ENCODE measurements around the gene OSBPL6. TPM values are rescaled to one million over a fixed set of nuclear protein-coding genes. Genes with fewer than 3 reads are reported as not detected.

OSBPL6 gene
- total RNA-seq, 1 donor from 2014 or later: 6.4 TPM

- TF ChIP-seq, protein P1, sequence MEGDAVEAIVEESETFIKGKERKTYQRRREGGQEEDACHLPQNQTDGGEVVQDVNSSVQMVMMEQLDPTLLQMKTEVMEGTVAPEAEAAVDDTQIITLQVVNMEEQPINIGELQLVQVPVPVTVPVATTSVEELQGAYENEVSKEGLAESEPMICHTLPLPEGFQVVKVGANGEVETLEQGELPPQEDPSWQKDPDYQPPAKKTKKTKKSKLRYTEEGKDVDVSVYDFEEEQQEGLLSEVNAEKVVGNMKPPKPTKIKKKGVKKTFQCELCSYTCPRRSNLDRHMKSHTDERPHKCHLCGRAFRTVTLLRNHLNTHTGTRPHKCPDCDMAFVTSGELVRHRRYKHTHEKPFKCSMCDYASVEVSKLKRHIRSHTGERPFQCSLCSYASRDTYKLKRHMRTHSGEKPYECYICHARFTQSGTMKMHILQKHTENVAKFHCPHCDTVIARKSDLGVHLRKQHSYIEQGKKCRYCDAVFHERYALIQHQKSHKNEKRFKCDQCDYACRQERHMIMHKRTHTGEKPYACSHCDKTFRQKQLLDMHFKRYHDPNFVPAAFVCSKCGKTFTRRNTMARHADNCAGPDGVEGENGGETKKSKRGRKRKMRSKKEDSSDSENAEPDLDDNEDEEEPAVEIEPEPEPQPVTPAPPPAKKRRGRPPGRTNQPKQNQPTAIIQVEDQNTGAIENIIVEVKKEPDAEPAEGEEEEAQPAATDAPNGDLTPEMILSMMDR (IDR thresholded peaks at IDR 0.05; ENCODE audit: borderline replicate concordance): no peak
These were observed 14.0 kb downstream of the OSBPL6 start for GRCh38 chr2:178208336-178208735.

GRCh38 chr2:178208817-178209216 is 14.5 kb downstream of the OSBPL6 start:
- H3K36me3 ChIP-seq: no peaks in the 10 kb centered on the region
- no peaks in the 10 kb centered on the region for H3K27me3 ChIP-seq (ENCODE audit: low read depth)
- no peaks in the 10 kb centered on the region for H3K9me3 ChIP-seq (replicated peaks)
- no peak overlapping the region for H3K4me3 ChIP-seq
- DNase-seq: no peak
- H3K27ac ChIP-seq (replicated peaks): no peak overlapping the region
- intact Hi-C loops (cut with micrococcal nuclease): no loop called here
- H3K4me1 ChIP-seq: peaks cover 8% of the 10 kb centered on the region
- TF ChIP-seq, protein P1 (IDR thresholded peaks at IDR 0.05; ENCODE audit: borderline replicate concordance): peak; percentile 41

More at GRCh38 chr2:178208336-178208735, 14.0 kb downstream of the OSBPL6 start:
- no peak overlapping the region for H3K4me3 ChIP-seq
- no peak for DNase-seq
- H3K27ac ChIP-seq (replicated peaks): no peak overlapping the region
- H3K4me1 ChIP-seq: peaks cover 8% of the 10 kb centered on the region
- no peaks in the 10 kb centered on the region for H3K27me3 ChIP-seq (ENCODE audit: low read depth)
- no peaks in the 10 kb centered on the region for H3K9me3 ChIP-seq (replicated peaks)
- intact Hi-C loops (cut with micrococcal nuclease): no loop called here
- no peaks in the 10 kb centered on the region for H3K36me3 ChIP-seq

DNA sequence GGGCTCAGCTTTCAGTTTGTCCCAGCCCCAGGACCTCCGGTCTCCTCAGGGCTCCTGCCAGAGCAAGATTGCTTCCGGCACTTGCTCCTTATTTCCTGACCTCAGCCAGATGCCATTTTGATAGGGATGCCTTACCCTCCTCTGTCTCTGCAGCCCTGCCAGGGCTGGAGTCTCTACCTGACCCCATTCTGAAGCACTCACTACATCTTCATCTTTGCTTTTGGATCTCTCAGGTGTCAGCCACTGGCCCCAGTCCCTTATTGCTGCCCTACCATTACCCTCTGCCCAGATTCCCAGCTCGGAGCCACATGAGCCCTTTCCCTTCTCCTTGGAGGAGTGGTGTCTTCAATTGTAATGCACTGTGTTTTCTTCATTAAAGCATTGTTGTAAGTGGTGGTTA is 17.1 kb downstream of the OSBPL6 start:
- DNase-seq: no peak
- H3K27me3 ChIP-seq (ENCODE audit: low read depth): no peaks in the 10 kb centered on the region
- TF ChIP-seq, protein P1 (IDR thresholded peaks at IDR 0.05; ENCODE audit: borderline replicate concordance): no peak
- no peak overlapping the region for H3K27ac ChIP-seq (replicated peaks)
- no peaks in the 10 kb centered on the region for H3K9me3 ChIP-seq (replicated peaks)
- H3K4me1 ChIP-seq: no peaks in the 10 kb centered on the region
- intact Hi-C loops (cut with micrococcal nuclease): no loop called here
- no peaks in the 10 kb centered on the region for H3K36me3 ChIP-seq
- H3K4me3 ChIP-seq: no peak overlapping the region

- H3K27me3 ChIP-seq (ENCODE audit: low read depth): no peaks in the 10 kb centered on the region
- no peak for DNase-seq
- no peaks in the 10 kb centered on the region for H3K36me3 ChIP-seq
- no peaks in the 10 kb centered on the region for H3K9me3 ChIP-seq (replicated peaks)
- H3K4me1 ChIP-seq: no peaks in the 10 kb centered on the region
- TF ChIP-seq, protein P1 (IDR thresholded peaks at IDR 0.05; ENCODE audit: borderline replicate concordance): no peak
- H3K4me3 ChIP-seq: no peak overlapping the region
- no peak overlapping the region for H3K27ac ChIP-seq (replicated peaks)
- intact Hi-C loops (cut with micrococcal nuclease): no loop called here
These were observed 17.6 kb downstream of the OSBPL6 start for GRCh38 chr2:178211943-178212342.

DNA sequence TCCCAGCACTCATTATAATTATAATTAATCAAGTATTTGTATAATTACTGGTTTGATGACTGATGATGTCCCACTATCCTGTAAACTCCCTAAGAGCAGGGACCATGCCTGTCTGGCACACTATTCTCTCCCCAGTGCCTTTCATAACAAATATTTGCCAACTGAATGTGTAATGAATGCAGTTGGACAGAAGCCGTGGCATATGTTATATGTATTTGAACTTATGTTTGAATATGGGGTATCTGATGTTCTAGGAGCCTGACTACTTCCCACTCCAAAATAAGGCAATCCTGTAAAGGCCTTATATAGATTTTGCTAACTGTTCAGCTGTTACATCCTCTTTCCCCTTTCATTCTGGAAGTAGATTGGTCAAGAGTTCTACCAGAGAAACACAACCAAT is 19.7 kb downstream of the OSBPL6 start:
- Histone ChIP-seq H3K36me3 (no peaks in the 10 kb centered on the region), H3K4me1 (no peaks in the 10 kb centered on the region), H3K9me3 (replicated peaks) (no peaks in the 10 kb centered on the region), H3K27ac (replicated peaks) (no peak overlapping the region), H3K4me3 (no peak overlapping the region), H3K27me3 (ENCODE audit: low read depth) (no peaks in the 10 kb centered on the region)
- TF ChIP-seq, protein P1 (IDR thresholded peaks at IDR 0.05; ENCODE audit: borderline replicate concordance): no peak
- intact Hi-C loops (cut with micrococcal nuclease): no loop called here
- no peak for DNase-seq

DNA sequence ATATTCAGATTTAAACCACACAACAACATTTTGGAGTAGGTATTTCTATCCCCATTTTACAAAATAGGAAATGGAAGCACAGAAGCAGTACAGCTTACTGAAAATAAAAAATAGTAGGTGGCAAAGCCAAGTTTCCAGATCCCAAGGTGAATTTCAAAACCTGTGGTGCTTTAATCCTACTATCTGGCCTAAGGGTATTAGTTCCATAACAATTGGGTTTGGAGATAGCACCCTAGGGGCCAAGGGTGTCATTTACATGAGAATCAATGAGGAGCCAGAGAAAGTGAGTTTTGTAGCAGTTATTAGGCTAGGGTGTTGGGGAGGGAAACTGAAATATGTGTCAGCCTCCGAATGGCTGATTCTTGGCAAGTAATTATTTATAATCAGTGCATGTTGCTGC is 24.9 kb downstream of the OSBPL6 start:
- no peak for DNase-seq
- H3K4me1 ChIP-seq: no peaks in the 10 kb centered on the region
- H3K4me3 ChIP-seq: no peak overlapping the region
- TF ChIP-seq, protein P1 (IDR thresholded peaks at IDR 0.05; ENCODE audit: borderline replicate concordance): no peak
- no peaks in the 10 kb centered on the region for H3K27me3 ChIP-seq (ENCODE audit: low read depth)
- no peaks in the 10 kb centered on the region for H3K9me3 ChIP-seq (replicated peaks)
- H3K27ac ChIP-seq (replicated peaks): no peak overlapping the region
- H3K36me3 ChIP-seq: no peaks in the 10 kb centered on the region
- intact Hi-C loops (cut with micrococcal nuclease): no loop called here
